HG03442 (cell line): Measurements from ENCODE around the gene ZNF578.
"Not testable (repeated sequence)": the region's sequence is repeated elsewhere in the genome, so short reads cannot be mapped to it uniquely, and the experiment has no call there.

ENCODE experiments used
- ATAC-seq: cut with Tn5 transposase; IDR thresholded peaks from one replicate; pipeline ENCODE4 v1.9.1; 2021; ENCODE audit warnings: mild to moderate bottlenecking, moderate library complexity; ENCODE audit not compliant: unreplicated experiment

Gene ZNF578

DNA sequence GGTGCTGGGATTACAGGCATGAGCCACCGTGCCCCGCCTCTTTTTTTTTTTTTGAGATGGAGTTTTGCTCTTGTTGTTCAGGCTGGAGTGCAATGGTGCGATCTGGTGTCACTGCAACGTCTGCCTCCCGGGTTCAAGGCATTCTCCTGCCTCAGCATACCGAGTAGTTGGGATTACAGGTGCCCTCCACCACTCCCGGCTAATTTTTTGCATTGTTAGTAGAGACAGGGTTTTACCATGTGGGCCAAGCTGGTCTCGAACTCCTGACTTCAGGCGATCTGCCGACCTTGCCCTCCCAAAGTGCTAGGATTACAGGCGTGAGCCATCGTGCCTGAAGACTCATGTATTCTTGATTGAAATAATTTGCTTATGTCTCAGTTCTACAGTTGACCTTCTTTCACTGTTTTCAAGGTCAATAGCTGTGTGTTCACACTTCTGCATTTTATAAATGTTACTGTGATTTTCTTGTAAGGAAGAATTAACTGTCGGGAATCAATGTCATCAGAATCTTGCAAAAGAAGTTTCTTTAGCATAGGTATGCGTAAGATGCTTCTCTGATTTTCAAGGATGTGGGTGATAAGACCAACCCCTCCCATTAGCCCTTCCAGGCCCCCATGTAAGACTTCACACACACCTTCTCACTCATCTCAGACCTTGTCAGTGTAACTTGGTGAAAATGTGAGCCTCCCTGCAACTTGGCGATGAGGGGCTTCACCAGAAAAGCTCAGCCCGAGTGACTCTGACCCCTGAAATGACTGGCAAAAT is 104.1 kb downstream of the ZNF578 start:
- ATAC-seq, result no peak

DNA sequence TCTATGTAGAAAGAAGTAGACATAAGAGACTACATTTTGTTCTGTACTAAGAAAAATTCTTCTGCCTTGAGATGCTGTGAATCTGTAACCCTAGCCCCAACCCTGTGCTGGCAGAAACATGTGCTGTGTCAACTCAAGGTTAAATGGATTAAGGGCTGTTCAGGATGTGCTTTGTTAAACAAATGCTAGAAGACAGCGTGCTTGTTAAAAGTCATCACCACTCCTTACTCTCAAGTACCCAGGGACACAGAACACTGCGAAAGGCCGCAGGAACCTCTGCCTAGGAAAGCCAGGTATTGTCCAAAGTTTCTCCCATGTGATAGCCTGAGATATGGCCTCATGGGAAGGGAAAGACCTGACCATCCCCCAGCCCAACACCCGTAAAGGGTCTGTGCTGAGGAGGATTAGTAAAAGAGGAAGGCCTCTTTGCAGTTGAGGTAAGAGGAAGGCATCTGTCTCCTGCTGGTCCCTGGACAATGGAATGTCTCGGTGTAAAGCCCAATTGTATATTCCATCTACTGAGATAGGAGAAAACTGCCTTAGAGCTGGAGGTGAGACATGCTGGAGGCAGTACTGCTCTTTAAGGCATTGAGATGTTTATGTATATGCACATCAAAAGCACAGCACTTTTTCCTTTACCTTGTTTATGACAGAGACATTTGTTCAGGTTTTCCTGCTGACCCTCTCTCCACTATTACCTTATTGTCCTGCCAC is 105.5 kb downstream of the ZNF578 start:
- not testable (repeated sequence) for ATAC-seq

DNA sequence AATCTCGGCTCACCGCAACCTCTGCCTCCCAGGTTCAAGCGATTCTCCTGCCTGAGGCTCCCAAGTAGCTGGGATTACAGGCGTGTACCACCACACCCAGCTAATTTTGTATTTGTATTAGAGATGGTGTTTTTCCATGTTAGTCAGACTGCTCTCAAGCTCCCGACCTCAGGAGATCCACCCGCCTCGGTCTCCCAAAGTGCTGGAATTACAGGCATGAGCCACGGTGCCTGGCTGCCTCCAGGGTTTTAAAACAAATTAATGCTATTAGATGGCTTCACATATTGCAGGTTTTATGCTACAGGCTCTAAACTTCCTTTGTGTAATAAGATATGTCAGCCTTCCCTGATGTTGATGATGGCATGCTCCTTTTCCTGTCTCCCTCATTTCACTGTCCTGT is 108.3 kb downstream of the ZNF578 start:
- ATAC-seq, result not testable (repeated sequence)
